ENCODE data around the gene ZNF324B.
"Not testable (repeated sequence)": the region's sequence is repeated elsewhere in the genome, so short reads cannot be mapped to it uniquely, and the experiment has no call there.

ZNF324B gene

DNA sequence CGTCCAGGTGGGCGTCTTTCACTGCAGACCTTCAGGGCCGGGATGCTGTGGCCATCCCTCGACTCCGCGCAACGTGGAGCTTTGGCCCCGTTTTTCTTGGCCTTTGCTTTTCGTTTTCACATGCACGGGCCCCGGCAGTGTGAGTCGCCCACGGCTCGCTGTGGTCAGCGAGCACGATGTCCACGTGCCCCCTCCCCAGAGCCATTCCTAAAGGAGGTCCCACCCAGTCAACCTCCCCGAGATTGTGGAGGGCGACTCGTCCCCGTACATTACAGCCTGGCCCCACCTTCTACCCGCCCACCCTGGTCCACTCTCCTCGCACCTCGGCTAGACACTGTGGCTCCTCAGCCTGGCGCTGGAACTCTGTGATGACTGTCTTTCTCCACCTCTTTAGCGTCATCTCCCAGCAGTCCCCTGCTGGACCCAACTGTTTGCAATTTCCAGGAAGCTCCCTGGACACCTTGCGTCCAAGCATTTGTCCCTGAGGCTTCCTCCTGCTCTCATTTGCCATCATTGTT, 25.1 kb downstream of the ZNF324B start:
- peak in 5 of 10 donors; percentile 27 to 84 (median 45) for DNase-seq
- intact Hi-C loops (cut with DNase I), result no loop called here

- intact Hi-C loops (cut with DNase I), result no loop called here
- peak in 2 of 10 donors; percentile 80 to 90 for DNase-seq
Measured at GRCh38 chr19:58477130-58477529, 25.7 kb downstream of the ZNF324B start.

DNA sequence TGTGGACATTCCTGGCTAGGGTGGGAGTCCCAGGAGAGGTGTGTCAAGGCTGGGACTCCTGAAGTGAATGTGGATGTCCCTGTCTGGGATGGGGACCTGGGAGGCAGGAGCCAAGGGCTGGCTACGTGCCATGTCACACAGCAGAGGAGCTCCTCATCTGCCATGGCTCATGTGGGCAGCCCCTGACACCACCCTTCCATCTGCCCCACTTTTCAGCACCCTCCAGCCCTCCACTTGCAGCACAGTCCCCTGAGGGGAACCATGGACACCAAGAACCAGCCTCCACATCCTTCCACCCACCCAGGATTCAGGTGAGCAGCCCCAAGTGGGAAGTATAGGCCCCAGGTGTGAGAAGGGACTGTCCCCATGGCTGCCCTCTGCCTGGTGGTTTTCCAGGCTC, 26.4 kb downstream of the ZNF324B start:
- DNase-seq, result peak in 2 of 10 donors; percentile 76 to 80
- intact Hi-C loops (cut with DNase I), result no loop called here

DNA sequence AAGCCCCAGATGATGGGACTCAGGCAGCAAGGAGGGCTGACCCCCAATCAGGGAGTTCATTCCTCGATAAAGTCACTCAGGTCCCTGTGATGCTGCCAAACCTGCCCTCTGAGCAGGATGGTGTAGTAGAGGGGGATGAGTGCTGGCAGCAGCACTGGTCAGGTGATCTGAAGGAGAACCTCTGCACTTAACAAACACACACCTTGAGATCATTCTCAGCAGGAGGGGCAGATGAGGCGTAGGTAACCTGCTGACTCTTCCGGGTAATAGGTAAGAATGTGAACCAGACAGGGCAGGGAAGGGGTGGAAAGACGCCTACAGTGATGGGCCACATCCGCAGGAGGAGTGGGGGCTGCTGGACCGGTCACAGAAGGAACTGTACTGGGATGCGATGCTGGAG, 27.9 kb downstream of the ZNF324B start:
- DNase-seq, result peak in 1 of 10 donors; percentile 27
- intact Hi-C loops (cut with DNase I), result no loop called here

DNA sequence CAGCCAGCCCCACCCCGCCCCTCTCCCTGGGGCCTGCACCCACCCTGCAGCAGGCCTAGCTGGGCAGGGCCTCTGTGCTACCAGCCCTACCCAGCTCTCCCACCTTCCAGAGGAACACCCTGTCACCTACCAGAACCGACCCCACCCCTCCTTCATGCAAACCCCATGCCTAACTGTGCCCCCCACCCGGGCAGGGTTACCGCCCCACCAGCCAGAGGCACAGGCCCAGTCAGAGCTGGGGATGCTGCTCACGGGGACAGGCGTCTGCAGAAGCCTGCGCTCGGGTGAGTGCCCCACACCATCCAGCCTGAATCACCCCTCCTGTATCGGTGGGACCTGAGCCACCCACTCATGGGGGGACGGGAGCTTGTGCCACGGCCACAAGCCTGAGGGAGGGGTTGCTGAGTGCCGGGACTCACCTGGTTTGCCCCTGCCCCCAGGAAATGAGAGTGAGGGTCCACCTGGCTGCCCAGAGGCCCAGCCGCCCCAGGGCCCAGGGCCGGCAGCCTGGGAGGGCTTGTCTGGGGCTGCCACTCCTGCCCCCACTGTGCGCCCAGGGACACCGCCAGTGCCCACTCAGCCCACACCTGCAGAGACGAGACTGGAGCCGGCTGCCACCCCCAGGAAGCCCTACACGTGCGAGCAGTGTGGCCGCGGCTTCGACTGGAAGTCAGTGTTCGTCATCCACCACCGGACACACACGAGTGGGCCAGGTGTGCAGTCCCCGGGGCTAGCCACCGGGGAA, 28.5 kb downstream of the ZNF324B start:
- DNase-seq, result peak in 3 of 10 donors; percentile 55 to 85 (median 78)
- intact Hi-C loops (cut with DNase I), result no loop called here

GRCh38 chr19:58480481-58480830, 29.0 kb downstream of the ZNF324B start:
- intact Hi-C loops (cut with DNase I), result no loop called here
- DNase-seq, result peak in 2 of 10 donors; percentile 61 to 80

- intact Hi-C loops (cut with DNase I), result no loop called here
- DNase-seq, result no peak
Measured at GRCh38 chr19:58480831-58481230, 29.4 kb downstream of the ZNF324B start.

DNA sequence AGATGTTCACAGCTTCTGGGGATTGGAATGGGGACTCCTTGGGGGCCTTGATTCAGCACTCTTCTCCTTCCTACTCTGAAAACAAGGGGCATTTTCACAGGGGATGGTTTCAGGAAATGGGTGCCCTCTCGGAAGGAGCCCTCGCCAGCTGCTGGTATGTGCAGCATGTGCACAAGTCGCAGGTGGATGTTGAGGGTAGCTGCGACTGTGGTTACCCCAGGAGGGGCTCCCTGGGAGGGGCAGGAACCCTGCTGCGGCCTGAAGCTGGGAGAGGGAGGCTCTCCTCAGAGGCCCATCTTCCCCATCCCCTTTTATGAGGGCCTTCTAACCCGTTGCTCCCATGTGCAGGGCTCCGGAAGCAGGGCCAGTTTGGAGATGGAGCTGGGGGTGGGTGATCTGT, 30.9 kb downstream of the ZNF324B start:
- peak in 2 of 10 donors; percentile 15 for DNase-seq
- intact Hi-C loops (cut with DNase I), result no loop called here

DNA sequence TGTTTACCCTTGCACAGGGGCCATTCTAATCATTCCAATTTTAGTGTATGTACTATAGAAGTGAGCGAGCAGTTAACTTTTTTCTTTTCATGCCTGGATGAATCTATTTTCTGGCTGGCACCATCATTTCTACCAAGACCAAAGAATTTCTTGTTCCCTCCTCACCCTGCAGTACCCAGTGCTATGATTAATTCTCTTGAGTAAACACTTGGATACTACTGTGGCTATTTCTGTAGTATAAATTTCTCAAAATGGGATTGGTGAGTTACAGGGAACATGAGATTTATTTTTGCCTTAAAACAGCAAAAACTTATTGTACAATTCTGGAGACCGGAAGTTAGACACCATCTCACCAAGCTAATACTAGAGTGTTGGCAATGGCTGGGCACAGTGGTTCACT, 32.4 kb downstream of the ZNF324B start:
- DNase-seq, result no peak
- intact Hi-C loops (cut with DNase I), result no loop called here

DNA sequence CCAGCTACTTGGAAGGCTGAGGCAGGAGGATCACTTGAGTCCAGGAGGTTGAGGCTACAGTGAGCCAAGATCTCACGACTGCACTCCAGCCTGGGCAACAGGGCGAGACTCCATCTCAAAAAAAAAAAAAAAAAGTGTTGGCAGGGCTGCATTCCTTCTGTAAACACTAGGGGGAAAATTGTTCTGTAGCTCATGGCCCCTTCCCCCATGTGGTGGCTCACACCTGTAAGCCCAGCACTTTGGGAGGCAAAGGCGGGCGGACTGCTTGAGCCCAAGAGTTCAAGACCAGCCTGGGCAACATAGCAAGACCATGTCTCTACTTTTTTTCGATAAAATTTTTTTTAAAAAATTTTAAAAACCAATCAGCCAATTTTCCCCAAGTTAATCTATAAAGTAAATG, 32.9 kb downstream of the ZNF324B start:
- DNase-seq, result peak in 2 of 10 donors; percentile 35 to 69
- intact Hi-C loops (cut with DNase I), result not testable (repeated sequence)

DNA sequence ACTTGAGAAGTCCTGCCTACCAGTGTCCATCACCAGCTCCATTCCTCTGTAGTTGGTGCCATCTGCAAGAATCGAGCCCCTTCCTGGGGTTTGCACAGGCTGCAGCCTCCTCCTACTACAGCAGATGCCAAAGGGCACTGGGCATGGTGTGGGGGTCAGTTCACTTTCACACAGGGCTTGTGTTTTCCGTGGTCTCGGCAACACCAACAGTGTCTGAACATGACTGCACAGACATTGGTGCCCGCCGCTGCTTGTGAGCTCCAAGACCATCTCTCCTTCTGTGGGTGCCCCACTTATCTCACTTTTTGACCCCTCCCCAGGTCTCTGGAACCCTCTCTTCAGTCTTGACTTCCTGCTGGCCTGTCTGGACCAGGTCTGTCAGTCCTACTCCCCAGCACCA, 40.0 kb downstream of the ZNF324B start:
- DNase-seq, result no peak
- intact Hi-C loops (cut with DNase I), result no loop called here

GRCh38 chr19:58492265-58492664, 40.8 kb downstream of the ZNF324B start:
- intact Hi-C loops (cut with DNase I), result no loop called here
- no peak for DNase-seq

GRCh38 chr19:58497634-58498170, 46.3 kb downstream of the ZNF324B start:
- intact Hi-C loops (cut with DNase I), result no loop called here
- DNase-seq, result no peak

DNA sequence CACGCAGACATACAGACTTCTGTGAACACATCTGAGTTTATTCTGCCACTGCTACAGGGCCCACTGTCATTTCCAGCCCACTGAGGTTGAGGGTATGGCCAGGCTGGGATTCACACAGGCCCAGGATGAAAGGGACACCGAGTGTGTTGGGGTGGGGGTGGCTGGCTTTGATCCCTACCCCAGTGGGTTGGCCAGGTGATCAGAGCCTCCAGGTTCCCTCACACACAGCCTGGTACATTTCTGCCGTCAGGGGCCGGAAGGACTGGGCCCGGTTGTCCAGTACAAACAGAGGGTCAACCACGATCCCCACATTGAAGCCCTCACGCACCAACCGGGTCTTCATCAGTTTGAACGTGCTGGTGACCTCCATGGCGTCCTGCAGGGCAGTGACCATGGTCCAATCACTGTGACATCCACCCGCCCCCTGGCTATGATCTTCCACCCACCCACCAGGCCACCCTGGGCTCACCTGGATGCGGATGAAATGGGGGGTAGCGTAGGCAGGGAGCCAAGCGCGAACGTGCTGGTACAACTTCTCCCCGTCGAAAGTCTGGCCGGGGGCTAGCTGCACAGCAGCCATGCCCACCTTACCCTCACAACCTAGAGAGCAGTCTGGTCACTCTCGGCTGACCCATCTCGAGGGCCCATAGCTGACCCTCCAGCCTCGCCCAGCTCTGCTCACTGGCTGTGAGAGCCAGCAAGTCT, 47.0 kb downstream of the ZNF324B start:
- intact Hi-C loops (cut with DNase I), result no loop called here
- DNase-seq, result no peak

- DNase-seq, result peak; percentile 98 to 100 (median 100)
- intact Hi-C loops (cut with DNase I), result no loop called here
Measured at GRCh38 chr19:58499021-58499927, 47.9 kb downstream of the ZNF324B start.

DNA sequence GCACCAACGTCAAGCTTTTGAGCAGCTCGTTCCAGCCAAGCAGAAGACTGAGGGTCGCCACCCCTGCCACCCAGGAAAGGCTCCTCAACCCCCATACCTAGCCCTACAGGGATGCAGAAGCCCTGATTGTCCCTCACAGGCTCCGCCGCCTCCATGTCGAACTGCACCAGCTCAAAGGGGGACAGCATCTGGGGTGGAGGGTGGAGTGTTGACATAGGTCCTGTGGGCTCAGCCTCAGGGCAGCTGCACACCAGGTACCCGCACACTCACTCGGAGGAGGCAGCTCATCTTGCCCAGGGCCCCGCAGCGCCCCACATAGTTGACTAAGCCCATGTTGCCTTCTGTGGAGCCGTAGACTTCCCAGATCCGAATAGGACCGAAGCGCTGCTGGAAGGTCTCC, 48.8 kb downstream of the ZNF324B start:
- intact Hi-C loops (cut with DNase I), result no loop called here
- no peak for DNase-seq

Data from posterior cingulate gyrus (tissue), 11 donors.